GM19035 (cell line): ENCODE data around the gene COMMD1.
"Not testable (repeated sequence)": the region's sequence is repeated elsewhere in the genome, so short reads cannot be mapped to it uniquely, and the experiment has no call there.

ENCODE experiments used
- ATAC-seq: cut with Tn5 transposase; IDR thresholded peaks from one replicate; pipeline ENCODE4 v1.9.1; 2021; ENCODE audit not compliant: unreplicated experiment

The COMMD1 gene

DNA sequence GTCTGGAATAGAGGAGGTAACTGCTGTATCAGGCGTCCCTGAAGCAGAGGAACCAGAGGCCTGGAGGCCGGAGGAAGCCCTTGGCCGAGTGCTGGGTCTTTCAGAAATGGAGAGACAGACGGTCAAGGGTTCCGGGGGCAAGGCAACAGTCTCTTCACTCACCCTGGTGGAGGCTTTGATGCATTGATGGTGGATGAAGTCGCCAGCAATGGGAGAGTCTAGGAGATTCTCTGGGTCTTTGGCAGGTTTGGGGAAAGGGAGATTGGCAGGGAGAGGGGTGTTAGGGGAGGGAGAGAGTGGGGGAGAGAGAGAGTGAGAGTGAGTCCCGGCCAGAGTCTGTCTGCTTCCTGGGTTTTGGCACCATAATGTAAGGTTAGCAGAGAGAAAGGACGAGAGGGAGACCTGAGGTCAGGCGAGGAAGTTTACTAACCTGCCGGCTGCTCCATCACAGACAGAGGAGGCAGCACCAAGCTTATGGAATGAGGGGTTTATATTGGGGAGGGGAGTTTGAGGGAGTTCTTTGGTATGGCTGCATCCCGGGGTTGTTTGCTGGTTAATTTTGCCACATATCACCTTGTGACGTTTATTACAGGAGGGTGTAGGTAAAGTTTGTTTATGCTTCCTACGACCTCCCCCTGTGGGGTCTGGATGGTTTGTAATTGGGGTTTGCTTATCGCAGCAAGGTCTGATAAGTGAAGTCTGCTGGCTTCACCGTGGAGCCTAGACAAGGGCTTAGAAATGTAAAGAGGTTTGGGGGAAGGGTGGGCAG lies 19.6 kb downstream of the COMMD1 start:
- ATAC-seq = no peak

DNA sequence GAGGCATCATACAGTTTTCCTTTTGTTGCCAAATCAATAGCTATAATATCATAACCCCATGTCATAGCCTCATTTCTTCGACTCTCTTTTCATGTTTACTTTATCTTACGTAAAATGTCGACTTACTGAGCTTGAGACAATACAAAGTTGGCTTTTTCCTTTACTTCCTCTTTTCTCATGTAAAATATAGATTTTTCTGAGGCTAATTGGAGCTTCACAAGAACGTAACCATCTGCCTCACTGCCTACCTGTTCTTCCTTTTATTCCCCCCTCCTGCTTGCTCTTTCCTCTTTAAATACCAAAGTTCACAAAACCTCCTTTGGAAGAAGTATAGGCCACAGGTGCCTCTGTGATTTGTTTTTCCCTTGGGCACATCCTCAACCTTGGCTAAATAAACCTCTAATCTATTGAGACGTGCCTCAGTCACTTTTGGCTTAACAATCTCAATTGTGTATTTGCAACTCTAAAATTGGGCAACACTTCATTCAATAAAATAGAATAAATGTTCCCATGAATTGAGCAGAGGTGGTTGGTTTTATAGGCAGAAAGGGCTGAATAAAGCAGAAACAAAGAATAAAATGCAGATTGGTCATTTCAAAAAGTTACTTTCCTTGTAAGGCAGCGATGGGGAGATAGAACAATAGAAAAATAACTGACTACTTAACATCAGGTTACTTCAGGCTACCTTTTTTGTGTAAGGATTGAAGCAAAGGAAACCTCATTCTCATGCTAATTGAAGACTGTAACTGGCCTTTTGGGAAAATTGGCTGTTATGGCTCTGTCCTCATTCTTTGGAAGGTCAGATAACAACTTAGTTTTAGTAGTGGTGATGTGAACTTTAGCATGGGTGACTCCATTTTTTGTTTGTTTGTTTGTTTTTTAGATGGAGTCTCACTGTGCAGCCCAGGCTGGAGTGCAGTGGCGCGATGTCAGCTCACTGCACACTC lies 21.3 kb downstream of the COMMD1 start:
- ATAC-seq = no peak

DNA sequence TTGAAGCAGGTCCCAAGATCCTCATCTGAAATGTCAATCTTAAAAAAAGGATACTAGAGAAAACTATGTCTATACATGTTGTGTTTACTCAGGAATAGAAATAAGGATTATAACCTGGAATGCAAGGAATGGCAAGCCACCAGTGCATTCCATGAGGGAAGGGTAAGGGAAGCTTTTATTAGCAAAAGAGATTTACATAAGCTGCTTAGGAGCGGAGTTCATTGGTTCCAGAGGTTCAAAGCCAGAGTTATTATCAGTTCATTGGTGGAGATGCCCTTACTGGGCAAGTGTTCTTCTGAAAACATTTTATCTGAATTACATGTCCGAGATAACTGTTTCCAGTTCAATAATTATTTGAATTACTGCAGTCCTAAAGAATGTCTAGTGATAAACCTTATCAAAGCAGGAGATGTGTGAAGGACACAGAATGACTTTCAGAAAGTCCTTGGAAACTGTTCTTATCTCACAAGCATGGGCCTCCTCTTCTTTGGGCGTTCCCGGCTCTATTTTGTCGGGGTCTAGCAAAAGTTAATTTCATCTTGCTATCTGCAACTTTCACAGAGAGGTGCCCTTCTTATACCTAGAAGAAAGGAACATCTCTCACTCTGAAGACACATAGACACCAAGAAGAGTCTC lies 23.5 kb downstream of the COMMD1 start:
- ATAC-seq = no peak

DNA sequence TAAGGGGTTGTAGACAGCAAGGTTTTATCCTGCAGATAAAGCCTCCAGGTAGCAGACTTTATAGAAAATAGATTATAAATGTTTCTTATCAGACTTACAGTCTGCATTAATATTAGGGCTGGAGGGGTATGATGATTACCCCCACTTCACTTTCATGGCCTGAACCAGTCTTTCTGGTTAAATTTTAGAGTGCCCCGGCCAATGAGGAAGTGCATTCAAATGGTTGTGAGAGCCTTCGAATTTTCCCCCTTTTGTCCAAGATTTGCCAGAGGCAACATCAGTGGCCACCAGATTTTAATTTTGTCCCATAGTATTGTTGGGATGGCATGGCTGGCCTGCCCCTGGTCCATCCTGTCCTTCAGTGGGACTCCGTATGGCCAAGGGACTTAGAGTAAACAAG lies 31.6 kb downstream of the COMMD1 start:
- ATAC-seq = no peak

DNA sequence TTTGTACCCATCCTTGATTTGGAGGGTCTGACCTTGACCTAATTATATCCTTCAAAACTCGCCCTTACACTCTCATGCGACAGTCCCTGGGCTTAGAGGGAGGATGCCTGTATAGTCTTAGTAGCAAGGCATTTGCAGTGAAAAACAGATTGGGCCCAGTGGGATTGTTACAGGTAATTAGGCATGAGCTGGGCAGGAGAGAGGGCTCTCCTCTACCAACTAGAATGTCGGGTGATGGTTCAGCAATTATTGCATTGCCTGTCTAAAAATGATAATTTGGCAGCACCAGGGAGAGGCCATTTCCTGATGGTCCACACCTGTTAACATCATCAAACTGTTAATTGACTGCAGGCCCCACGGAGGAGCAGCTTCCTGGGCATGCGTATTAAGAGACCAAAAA lies 32.4 kb downstream of the COMMD1 start:
- no peak for ATAC-seq

DNA sequence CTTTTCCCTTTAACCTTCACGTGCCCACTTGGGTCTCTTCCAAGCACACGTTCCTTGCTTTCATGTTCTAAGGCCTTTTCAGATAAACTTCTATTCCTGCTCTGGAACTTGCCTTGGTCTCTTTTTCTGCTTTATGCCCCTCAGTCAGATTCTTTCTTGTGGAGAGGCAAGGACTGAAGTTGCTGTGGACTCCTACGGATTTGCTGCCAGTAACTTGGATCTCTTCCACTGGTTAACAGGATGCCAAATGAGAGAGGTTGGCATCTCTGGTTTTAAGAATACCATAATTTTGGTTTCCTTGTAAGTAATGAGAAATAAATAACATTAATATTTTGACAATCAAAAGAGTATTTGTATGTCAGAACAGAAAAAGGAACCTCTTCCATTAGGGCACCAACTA lies 33.0 kb downstream of the COMMD1 start:
- ATAC-seq = no peak

DNA sequence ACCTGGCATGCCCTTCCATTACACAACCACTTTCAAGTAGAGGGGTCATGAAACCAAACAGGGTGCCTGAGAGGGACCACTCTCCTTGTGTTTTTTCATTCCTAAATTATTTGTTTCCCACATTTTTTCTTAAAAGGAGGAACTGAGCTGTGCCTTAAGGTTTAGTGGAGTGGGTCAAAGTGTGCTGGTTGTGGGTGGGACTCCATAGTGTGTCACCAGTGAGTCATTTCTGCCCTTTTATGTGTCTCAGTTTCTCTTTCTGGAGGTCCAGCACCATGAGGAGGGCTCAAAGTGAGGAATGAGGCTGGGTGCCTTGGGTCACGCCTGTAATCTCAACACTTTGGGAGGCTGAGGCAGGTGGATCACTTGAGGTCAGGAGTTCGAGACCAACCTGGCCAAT lies 37.8 kb downstream of the COMMD1 start:
- no peak for ATAC-seq

DNA sequence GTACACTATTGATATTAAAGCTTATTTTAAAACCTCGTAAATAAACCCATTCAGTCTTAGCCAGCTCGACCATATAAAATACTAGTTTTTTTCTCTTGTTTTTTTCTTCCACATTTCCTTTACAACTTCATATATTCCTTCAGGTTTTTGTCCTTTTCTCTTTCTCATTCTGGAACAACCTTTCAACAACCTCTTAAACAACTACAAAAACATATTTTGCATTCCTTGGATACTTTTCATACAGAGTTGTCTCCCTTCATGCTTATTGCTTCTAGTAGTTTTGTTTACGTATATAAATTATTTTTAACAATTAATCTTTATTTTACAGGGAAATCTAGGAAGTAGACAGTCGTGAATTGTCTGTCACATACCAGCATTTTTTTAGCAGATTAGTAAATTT lies 41.2 kb downstream of the COMMD1 start:
- no peak for ATAC-seq

DNA sequence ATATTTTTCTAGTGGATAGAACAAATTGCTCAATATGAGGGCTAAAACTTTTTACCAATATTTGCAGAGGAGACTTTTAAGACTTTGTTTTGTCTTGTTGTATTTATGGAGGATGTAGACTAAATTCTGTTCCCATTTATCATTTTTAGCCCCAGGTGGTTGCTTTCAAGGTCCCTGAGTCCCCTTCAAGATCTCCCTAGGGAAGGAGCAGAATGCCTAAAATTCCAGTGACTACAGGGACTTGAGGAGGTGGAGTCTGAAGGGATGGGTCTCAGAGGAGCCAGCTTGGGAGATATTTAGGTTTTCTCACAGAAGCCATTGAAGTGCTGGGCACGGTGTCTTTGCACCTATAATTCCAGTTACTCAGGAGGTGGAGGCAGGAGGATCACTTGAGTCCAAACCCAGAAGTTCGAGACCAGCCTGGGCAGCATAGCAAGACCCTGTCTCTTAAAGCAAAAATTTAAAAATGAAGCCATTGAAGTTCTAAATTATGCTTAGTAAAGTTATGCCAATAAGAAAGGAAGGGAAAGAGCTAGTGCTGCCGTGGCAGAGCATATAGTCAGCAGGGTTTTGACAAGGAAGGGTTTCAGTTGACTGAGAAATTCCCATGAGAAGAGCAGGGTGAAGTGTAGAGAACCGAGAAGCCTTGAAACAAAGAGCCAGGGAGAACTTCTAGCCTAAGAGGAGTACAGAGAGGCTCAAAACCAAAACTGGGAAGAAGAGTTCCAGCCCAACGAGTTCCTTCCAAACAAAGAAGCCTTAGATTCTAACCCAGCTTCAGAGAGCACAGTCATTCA lies 43.4 kb downstream of the COMMD1 start:
- ATAC-seq = no peak

DNA sequence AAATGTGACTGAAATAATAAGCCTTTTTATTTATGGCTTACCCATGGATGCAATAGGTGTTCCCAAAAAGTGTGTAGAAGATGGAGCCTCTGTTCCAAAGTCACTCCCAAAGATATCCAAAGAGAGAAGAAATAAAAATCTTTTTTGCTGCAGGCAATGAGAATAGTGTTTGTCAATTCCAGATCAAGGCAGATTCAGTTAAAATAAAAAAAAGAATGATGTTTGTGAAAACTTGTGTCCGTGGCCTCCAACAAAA lies 43.9 kb downstream of the COMMD1 start:
- ATAC-seq = no peak

DNA sequence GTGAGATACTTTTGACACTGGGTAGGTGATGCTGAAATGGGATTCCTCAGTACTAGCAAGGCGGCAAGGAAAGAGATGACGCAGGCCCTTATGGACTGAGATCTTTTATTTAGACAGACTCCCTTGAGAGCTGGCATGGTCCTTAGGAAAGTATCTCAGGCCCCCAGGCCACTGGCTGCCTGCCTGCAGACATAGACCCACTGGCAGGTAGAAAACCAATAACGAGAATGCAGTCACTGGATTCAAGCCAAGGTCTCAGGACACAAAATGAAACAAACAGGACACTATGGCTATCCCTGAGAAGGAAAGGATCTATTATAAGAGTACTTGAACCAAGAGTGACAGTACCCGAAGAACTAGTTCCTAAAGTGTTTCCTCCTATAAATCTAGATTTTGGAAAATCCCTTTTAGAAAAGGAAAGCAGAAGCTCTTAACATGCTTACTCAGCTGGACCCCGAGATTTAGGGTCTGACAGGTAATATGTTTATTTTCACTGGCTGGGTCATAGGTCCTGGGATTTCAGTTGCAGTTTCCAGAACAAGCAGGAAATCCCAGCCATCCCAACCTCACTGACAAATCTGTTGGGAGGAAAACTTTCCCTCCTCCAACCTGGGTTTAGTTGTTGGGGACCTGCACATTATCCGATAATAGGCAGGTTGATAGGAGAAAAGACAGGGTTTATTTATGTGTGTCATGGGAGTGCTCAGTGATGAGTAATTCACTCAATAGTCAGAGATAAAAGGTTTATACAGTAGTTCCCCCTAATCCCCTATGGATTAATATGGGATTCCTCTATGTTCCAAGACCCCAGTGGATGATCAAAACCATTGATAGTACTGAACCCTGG lies 44.5 kb downstream of the COMMD1 start:
- no peak for ATAC-seq

DNA sequence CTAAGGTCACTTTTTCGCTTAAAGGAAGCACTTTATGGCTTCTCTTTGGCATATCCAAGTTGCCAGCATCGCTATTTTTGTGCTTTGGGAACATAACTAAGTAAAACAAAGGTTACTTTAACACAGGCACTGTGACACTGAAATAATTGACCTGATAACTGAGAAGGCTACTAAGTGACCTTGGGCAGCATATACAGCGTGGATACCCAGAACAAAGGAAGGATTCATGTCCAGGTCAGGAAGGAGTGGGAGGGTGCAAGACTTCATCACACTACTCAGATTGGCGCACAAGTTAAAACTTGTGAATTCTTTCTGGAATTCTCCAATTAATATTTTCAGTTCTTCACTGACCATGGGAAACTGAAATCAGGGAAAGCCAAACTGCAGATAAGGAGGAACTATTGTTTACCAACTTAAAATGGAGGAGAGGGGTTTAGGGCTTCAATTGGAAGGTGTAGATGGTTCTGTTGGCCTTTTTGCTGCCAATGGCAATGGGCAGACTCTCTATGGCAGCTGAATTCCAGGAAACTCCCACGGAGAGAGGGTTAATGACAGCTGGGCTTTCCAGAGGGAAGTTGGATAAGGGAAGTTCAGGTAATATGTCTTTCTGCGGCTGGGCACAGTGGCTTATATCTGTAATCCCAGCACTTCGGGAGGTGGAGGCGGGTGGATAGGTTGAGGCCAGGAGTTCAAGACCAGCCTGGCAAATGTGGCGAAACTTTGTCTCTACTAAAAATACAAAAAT lies 45.3 kb downstream of the COMMD1 start:
- no peak for ATAC-seq

DNA sequence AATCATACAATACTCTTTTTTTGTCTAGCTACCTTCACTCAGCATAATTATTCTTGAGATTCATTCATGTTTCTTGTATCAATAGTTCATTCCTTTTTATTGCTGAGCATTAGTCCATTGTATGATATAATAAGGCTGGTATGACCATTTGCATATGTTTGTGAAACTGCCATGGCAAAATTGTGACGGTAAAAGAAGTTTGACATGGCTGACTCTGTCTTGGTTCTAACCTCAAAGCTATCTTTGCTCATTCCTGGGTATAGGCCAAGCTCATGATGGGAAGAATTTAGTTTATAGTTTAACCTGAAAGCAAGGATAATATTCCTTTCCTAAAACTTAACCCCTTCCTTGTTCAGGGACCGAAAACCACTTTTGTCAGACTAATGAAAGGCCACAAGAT lies 46.4 kb downstream of the COMMD1 start:
- no peak for ATAC-seq

DNA sequence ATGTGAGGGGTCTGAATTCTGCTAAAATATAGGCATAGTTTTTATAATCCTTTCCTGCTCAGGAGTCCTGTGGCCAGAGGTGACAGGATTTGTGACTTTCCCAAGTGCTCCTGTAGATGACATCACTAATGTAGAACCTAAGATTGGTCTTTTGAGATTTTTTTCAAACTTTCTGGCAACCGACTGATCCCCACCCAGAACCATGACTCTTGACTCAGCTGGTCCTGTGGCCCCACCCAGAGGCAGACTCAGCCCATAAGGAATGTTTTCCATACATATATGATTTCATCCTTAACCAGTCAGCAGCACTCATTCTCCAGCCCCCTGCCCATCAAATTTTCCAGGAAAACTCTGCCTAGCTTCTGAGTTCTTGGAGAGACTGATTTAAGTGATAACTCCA lies 46.8 kb downstream of the COMMD1 start:
- no peak for ATAC-seq

DNA sequence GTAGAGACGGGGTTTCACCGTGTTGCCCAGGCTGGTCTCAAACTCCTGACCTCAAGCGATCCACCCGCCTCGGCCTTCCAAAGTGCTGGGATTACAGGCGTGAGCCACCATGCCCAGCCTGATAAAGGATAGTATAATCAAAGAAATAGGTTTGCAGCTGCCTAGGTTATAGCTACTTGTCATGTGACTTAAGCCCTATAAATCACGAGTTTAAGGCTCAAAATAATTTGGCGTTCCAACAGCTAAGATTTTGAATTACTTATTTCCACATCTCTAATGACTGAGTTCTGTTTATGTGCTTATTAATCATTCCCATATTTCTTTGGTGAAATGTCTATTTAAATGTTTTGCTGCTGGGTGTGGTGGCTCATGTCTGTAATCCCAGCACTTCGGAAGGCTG lies 49.4 kb downstream of the COMMD1 start:
- ATAC-seq = not testable (repeated sequence)

DNA sequence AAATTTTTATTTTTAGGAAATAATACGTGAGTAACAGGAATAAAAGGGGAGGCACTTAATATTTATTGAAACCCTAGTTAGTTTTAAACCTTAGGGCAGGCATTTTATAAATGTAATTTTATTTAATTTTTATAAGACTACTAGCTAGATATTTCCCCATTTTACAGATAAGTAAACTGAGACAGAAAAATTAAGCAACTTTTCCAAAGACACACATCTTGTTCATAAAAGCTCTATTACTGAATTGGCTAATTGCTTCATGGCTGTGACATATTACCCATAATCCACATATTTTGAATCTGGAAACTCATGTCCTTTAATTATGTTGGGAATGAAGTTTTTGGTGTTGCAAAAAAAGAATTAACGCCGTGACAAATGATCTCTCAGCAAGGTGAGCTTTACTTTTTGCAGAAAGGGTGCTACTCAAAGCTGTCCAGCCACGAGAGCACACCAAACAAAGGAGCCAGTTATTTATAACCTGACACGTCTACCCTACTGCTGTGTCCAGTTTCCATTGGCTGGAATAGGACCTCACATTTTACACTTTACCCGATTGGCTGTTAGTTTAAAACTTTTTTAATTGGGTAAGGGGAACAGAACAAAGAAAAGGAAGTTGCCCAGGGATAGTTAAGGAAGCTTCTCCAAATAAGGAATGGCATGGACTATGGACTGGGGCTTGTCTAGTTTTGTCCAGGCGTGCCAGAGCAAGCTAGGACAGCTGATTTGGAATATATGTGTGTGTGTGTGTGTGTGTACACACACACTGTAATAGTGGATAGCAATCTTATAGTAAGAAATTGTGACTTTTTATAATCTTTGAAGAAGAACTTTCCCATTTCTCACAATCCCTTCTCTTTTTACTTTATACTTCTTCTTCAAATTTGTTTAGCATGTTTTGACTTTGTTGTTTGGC lies 54.2 kb downstream of the COMMD1 start:
- ATAC-seq = no peak

DNA sequence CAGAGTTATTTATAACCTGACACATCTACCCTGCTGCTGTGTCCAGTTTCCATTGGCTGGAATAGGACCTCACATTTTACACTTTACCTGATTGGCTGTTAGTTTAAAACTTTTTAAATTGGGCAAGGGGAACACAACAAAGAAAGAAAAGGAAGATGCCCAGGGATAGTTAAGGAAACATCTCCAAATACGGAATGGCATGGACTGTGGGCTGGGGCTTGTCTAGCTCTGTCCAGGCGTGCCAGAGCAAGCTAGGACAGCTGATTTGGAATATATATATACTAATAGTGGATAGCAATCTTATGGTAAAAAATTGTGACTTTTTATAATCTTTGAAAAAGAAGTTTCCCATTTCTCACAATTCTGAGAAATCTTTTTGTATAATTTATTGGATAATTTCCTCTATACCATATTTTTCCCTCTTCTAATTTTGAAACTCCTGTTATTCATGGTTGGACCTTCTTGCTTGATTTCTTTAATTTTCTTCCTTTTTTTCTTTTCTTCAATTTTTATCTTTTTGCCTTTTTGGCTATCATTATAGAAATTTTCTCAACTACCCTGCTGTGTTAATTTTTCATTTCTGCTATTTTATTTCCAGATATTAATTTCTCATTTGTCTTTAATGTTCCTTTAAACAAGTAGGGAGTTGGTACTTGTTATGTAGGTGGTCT lies 55.9 kb downstream of the COMMD1 start:
- no peak for ATAC-seq
